Stimulated activated naive CD8-positive, alpha-beta T cell treated with anti-CD3 and anti-CD28 coated beads, Interleukin-15, Interleukin-2, amounts not matched to agents 100 ng/mL and 50 ng/mL, for 24 hours (primary cell): ENCODE measurements around the gene ZNF429.
A peak's percentile ranks its signal among the peaks of the same experiment; 100 is the strongest.
"Not testable (repeated sequence)": the region's sequence is repeated elsewhere in the genome, so short reads cannot be mapped to it uniquely, and the experiment has no call there.

Experiments used
- H3K27ac Mint-ChIP-seq: one replicate; pipeline ENCODE4 v1.8.0; 2021; ENCODE audit warnings: mild to moderate bottlenecking, mixed read lengths
- H3K27me3 Mint-ChIP-seq: one replicate; pipeline ENCODE4 v1.8.0; 2021; ENCODE audit warnings: mixed read lengths
- H3K36me3 Mint-ChIP-seq: one replicate; pipeline ENCODE4 v1.8.0; 2021; ENCODE audit warnings: low read depth, mixed read lengths
- H3K4me1 Mint-ChIP-seq: one replicate; pipeline ENCODE4 v1.8.0; 2021; ENCODE audit warnings: low read depth, mixed read lengths
- H3K4me3 Mint-ChIP-seq: one replicate; pipeline ENCODE4 v1.8.0; 2021; ENCODE audit warnings: mild to moderate bottlenecking, mixed read lengths
- H3K9me3 Mint-ChIP-seq: one replicate; pipeline ENCODE4 v1.8.0; 2021; ENCODE audit warnings: mixed read lengths

ZNF429 gene

DNA sequence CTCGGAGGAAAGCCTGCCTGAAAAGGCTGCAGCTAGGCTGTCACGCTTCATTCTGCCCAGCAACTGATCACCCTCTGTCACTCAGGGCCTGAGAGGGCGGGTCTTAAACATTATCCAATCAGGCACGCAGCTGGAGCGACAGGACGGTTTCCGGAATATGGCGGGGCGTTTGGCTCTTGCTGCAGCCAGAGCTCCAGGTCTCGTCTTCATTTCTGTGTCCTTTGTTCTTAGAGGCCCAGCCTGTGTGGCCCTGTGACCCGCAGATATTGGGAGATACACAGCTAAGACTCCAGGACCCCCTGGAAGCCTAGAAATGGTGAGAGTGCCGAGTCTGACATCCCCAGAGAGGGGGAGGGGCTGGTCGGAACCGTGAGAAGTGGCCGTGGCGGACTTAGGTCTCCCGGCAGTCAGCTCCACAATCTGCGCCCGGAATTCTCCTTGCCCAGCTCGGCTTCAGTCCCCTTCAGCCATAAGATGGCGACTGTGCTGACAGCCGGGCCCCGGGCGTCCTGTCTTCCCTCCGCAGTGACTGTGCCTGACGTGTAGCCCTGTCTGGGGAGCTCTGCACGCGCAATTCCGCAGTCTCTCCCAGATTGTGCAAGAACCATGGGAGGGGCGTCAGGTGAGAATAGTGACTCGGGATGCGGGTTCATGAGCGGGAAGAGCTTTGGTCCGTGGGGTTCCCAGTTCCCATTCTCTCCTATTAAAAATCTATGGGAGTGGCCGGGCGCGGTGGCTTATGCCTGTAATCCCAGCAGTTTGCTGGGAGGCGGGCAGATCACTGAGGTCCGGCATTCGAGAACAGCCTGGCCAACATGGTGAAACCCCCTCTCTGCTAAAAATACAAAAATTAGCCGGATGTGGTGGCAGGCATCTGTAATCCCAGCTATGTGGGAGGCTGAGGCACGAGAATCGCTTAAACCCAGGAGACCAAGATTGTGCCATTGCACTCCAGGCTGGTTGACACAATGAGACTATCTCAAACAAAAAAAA, at the start of gene ZNF429:
Gene ZNF429, plus strand, starts transcription at position 144 of the 993 bp plus-strand sequence. Its CDS starts 170 bp downstream, at position 314.
- Mint-ChIP-seq H3K27ac (peak within 1 kb of the TSS; percentile 98), H3K36me3 (peaks cover 40% of the 10 kb centered on the region), H3K4me1 (peaks cover 31% of the 10 kb centered on the region), H3K27me3 (no peaks in the 10 kb centered on the region), H3K4me3 (peak within 1 kb of the TSS; percentile 99), H3K9me3 (peaks cover 8% of the 10 kb centered on the region)

GRCh38 chr19:21460686-21461085, 44.7 kb upstream of the ZNF429 start:
- Mint-ChIP-seq H3K36me3 (peaks cover 40% of the 10 kb centered on the region), H3K27me3 (peaks cover 10% of the 10 kb centered on the region), H3K9me3 (peaks cover 18% of the 10 kb centered on the region), H3K27ac (no peak overlapping the region), H3K4me1 (peaks cover 9% of the 10 kb centered on the region), H3K4me3 (no peak overlapping the region)

DNA sequence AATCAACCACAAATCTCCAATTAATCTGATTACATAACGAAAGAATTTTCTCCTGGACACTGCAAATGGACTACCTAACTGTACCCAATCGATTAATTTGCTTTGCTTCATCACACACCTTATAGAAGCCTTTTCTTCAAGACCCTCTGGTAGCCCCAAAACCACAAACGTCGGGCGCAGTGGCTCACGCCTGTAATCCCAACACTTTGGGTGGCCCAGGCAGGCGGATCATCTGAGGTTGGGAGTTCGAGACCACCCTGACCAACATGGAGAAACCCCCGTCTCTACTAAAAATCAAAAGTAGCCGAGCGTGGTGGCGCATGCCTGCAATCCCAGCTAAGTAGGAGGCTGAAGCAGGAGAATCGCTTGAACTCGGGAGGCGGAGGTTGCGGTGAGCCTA, 42.9 kb upstream of the ZNF429 start:
- H3K27ac Mint-ChIP-seq, result no peak overlapping the region
- no peak overlapping the region for H3K4me3 Mint-ChIP-seq
- H3K9me3 Mint-ChIP-seq, result peaks cover 16% of the 10 kb centered on the region
- peaks cover 33% of the 10 kb centered on the region for H3K36me3 Mint-ChIP-seq
- H3K4me1 Mint-ChIP-seq, result peaks cover 9% of the 10 kb centered on the region
- peaks cover 10% of the 10 kb centered on the region for H3K27me3 Mint-ChIP-seq

DNA sequence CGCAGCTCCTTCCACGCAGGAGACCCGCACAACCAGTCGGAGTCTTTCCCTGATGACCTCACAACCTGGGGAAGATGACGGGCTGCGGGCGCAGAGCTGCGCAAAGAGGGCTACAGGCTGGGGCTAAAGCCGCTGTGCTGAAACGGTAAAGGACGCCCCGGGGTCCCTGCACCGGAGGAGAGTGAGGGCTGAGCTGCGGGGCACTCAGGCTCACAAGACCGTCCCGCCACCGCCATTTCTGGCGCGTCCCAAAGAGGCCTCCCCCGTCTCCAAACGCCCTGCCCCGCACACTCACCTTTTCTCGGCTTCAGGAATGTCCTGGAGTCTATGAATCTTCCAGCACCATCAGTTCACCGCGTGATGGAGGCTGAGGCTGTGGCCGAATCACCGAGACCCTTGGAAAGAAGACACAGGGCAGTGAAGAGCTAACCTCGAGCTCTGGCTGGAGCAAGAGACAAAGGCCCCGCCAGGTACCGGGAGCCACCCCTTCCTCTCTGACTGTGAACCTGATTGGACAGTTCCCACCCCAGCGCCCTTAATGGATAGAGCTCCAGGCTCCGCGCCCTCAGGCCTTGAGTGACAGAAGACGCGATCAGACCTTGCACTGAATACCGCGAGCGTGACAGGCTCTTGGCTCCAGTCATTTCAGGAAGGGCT, 41.8 kb upstream of the ZNF429 start:
- H3K9me3 Mint-ChIP-seq, result peaks cover 11% of the 10 kb centered on the region
- H3K4me1 Mint-ChIP-seq, result peaks cover 9% of the 10 kb centered on the region
- peak overlapping the region; percentile 45 for H3K27ac Mint-ChIP-seq
- peak overlapping the region; percentile 88 for H3K4me3 Mint-ChIP-seq
- peaks cover 28% of the 10 kb centered on the region for H3K36me3 Mint-ChIP-seq
- peaks cover 10% of the 10 kb centered on the region for H3K27me3 Mint-ChIP-seq

- H3K4me3 Mint-ChIP-seq, result no peak overlapping the region
- peaks cover 10% of the 10 kb centered on the region for H3K27me3 Mint-ChIP-seq
- H3K27ac Mint-ChIP-seq, result no peak overlapping the region
- peaks cover 5% of the 10 kb centered on the region for H3K9me3 Mint-ChIP-seq
- peaks cover 8% of the 10 kb centered on the region for H3K4me1 Mint-ChIP-seq
- peaks cover 21% of the 10 kb centered on the region for H3K36me3 Mint-ChIP-seq
These were observed 38.8 kb upstream of the ZNF429 start for GRCh38 chr19:21466627-21467026.

DNA sequence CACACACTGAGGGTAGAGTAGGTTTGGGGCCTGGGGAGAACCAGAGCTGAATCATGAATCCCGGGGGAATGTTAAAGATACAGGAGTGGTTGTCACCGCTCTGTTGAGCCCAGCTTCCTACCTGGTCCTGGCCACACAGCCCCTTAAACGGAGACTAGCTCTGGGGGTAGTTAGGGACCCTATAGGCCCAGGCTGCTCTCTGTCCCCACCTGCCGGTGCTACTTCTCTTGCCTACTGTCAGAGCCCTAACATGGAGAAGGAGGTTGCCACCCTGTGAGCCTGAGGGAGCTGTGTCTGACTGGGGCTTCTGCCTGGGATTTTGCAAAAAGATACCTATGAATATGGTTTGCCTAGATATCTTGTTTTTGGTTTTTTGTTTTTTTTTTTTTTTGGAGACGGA, 36.6 kb upstream of the ZNF429 start:
- Mint-ChIP-seq H3K27ac (no peak overlapping the region), H3K36me3 (peaks cover 8% of the 10 kb centered on the region), H3K9me3 (no peaks in the 10 kb centered on the region), H3K4me3 (no peak overlapping the region), H3K4me1 (peaks cover 2% of the 10 kb centered on the region), H3K27me3 (peaks cover 4% of the 10 kb centered on the region)

- H3K4me3 Mint-ChIP-seq, result no peak overlapping the region
- H3K27ac Mint-ChIP-seq, result no peak overlapping the region
- H3K27me3 Mint-ChIP-seq, result no peaks in the 10 kb centered on the region
- peaks cover 3% of the 10 kb centered on the region for H3K4me1 Mint-ChIP-seq
- H3K9me3 Mint-ChIP-seq, result no peaks in the 10 kb centered on the region
- peaks cover 7% of the 10 kb centered on the region for H3K36me3 Mint-ChIP-seq
These were observed 32.9 kb upstream of the ZNF429 start for GRCh38 chr19:21472507-21472906.

GRCh38 chr19:21474671-21475181, 30.7 kb upstream of the ZNF429 start:
- Mint-ChIP-seq H3K36me3 (peaks cover 7% of the 10 kb centered on the region), H3K4me1 (peaks cover 3% of the 10 kb centered on the region), H3K27me3 (no peaks in the 10 kb centered on the region), H3K4me3 (peak overlapping the region; percentile 74), H3K9me3 (no peaks in the 10 kb centered on the region), H3K27ac (no peak overlapping the region)

GRCh38 chr19:21482361-21482760, 23.0 kb upstream of the ZNF429 start:
- H3K27me3 Mint-ChIP-seq, H3K9me3 Mint-ChIP-seq, H3K27ac Mint-ChIP-seq, H3K36me3 Mint-ChIP-seq, H3K4me1 Mint-ChIP-seq, H3K4me3 Mint-ChIP-seq: not testable (repeated sequence)

DNA sequence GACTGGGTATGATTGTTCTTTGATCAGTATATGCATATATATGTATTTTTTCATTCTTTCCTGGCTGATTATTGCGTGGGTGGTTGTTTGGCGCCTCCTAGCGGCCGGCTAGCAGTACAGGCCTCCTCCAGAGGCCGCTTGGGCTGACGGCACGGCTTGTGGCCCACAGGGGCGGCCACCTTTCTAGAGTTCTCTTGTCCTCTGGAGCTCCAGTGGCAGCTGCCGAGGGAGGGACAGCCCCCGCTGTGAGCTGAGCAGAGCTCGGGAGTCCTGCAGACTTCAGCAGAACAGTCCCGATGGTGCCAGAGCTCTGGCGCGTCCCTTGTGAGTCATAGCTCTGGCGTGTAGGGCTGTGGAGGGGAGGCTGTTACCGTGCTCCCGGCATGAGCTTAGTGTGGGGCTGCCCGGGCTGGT, 22.5 kb upstream of the ZNF429 start:
- Mint-ChIP-seq H3K27me3 (no peaks in the 10 kb centered on the region), H3K4me1 (no peaks in the 10 kb centered on the region), H3K9me3 (no peaks in the 10 kb centered on the region), H3K27ac (no peak overlapping the region), H3K4me3 (no peak overlapping the region), H3K36me3 (no peaks in the 10 kb centered on the region)

DNA sequence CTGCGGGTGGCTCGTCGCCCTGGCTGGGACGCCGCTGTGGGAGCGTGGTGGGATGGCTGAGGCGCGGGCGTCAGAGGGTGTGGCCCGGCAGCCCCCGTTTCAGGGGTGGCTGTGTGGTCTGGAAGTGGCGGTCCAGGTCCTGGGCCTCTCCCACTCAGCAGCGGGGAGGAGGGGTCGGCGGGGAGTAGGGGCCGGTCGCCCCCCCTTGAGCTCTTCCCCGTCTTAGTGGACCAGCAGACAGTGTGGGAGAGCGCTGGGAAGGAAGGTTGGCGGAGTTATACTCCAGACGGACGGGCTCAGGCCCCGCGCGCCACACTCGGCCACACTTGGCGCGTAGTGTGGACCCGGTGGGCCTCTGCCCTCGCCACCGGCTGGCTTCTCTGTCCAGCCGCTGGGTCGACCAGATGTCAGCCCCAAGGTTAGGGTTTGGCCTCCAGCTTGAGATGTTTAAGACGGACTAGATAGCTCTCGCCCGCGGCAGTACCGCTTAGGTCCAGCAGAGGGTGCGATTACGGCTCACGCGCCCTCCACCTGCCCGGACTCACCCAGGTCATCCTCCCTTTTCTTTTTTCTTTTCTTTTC, 21.7 kb upstream of the ZNF429 start:
- Mint-ChIP-seq H3K4me1 (no peaks in the 10 kb centered on the region), H3K36me3 (no peaks in the 10 kb centered on the region), H3K27me3 (no peaks in the 10 kb centered on the region), H3K9me3 (no peaks in the 10 kb centered on the region), H3K4me3 (no peak overlapping the region), H3K27ac (no peak overlapping the region)

- Mint-ChIP-seq H3K4me3 (no peak overlapping the region), H3K4me1 (no peaks in the 10 kb centered on the region), H3K36me3 (no peaks in the 10 kb centered on the region), H3K27me3 (no peaks in the 10 kb centered on the region), H3K27ac (no peak overlapping the region), H3K9me3 (no peaks in the 10 kb centered on the region)
These were observed 20.8 kb upstream of the ZNF429 start for GRCh38 chr19:21484631-21485030.

GRCh38 chr19:21485926-21486325, 19.5 kb upstream of the ZNF429 start:
- Mint-ChIP-seq H3K9me3 (no peaks in the 10 kb centered on the region), H3K4me3 (no peak overlapping the region), H3K36me3 (no peaks in the 10 kb centered on the region), H3K27ac (no peak overlapping the region), H3K27me3 (no peaks in the 10 kb centered on the region), H3K4me1 (no peaks in the 10 kb centered on the region)

DNA sequence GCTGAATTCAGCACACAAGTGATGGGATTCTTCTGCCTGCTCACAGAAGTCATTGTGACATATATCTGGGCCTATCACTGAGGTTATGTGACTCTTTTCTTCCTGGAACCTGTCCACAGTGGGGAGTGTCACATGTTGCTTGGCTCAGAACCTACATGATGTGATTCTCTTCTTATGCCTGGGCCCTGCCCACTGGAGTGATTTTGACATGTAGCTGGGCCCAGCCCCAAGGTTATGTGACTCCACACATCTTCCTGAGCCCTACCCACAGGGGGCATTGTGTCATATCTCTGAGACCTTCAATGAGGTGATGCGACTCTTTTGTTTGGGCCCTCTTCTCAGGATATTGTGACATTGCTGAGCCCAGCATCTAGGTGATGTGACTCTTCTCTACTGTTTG, 17.4 kb upstream of the ZNF429 start:
- H3K27me3 Mint-ChIP-seq, result no peaks in the 10 kb centered on the region
- H3K4me1 Mint-ChIP-seq, result no peaks in the 10 kb centered on the region
- H3K36me3 Mint-ChIP-seq, result no peaks in the 10 kb centered on the region
- H3K4me3 Mint-ChIP-seq, result no peak overlapping the region
- H3K27ac Mint-ChIP-seq, result no peak overlapping the region
- H3K9me3 Mint-ChIP-seq, result peaks cover under 1% of the 10 kb centered on the region

DNA sequence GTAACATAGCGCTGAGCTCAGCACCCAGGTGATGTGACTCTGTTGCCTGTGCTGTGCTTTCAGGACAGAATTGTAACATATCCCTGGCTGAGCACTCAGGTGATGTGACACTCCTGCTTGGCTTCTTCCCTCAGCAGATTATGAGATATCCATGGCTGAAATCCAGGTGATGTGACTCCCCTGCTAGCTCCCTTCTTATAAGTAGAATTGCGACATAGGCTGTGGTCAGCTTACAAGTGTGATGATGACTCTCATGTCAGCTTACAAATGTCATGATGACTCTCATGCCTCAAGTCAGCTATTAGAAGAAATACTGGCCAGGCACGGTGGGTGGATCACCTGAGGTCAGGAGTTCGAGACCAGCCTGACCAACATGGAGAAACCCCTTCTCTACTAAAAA, 14.3 kb upstream of the ZNF429 start:
- no peaks in the 10 kb centered on the region for H3K36me3 Mint-ChIP-seq
- H3K4me1 Mint-ChIP-seq, result no peaks in the 10 kb centered on the region
- no peak overlapping the region for H3K27ac Mint-ChIP-seq
- no peak overlapping the region for H3K4me3 Mint-ChIP-seq
- H3K9me3 Mint-ChIP-seq, result peaks cover 3% of the 10 kb centered on the region
- H3K27me3 Mint-ChIP-seq, result no peaks in the 10 kb centered on the region
